ENCODE results near the gene RFX1.
"Not testable (repeated sequence)": the region's sequence is repeated elsewhere in the genome, so short reads cannot be mapped to it uniquely, and the experiment has no call there.

Gene RFX1

GRCh38 chr19:14006085-14006765, at the start of gene RFX1:
Gene RFX1, minus strand, starts transcription at chr19:14006320. Its CDS starts 12,477 bp downstream, at chr19:13993843.
- DNase-seq (ENCODE audit: low read depth in 3 of 3, low spot score in 1 of 3) = peak; percentile 99 to 100 (median 99)

GRCh38 chr19:14055396-14055795, 49.3 kb upstream of the RFX1 start:
- no peak for DNase-seq (ENCODE audit: low read depth in 3 of 3, low spot score in 1 of 3)

- no peak for DNase-seq (ENCODE audit: low read depth in 3 of 3, low spot score in 1 of 3)
These were observed 48.6 kb upstream of the RFX1 start for GRCh38 chr19:14054721-14055120.

GRCh38 chr19:14054099-14054498, 48.0 kb upstream of the RFX1 start:
- no peak for DNase-seq (ENCODE audit: low read depth in 3 of 3, low spot score in 1 of 3)

- DNase-seq (ENCODE audit: low read depth in 3 of 3, low spot score in 1 of 3) = no peak
These were observed 47.4 kb upstream of the RFX1 start for GRCh38 chr19:14053500-14053899.

GRCh38 chr19:14053032-14053431, 46.9 kb upstream of the RFX1 start:
- DNase-seq (ENCODE audit: low read depth in 3 of 3, low spot score in 1 of 3) = no peak

- no peak for DNase-seq (ENCODE audit: low read depth in 3 of 3, low spot score in 1 of 3)
These were observed 46.4 kb upstream of the RFX1 start for GRCh38 chr19:14052470-14052869.

- DNase-seq (ENCODE audit: low read depth in 3 of 3, low spot score in 1 of 3) = no peak
These were observed 45.9 kb upstream of the RFX1 start for GRCh38 chr19:14051980-14052379.

- DNase-seq (ENCODE audit: low read depth in 3 of 3, low spot score in 1 of 3) = not testable (repeated sequence)
These were observed 44.8 kb upstream of the RFX1 start for GRCh38 chr19:14050961-14051360.

GRCh38 chr19:14050512-14050911, 44.4 kb upstream of the RFX1 start:
- DNase-seq (ENCODE audit: low read depth in 3 of 3, low spot score in 1 of 3) = no peak

GRCh38 chr19:14048443-14049153, 42.5 kb upstream of the RFX1 start:
- DNase-seq (ENCODE audit: low read depth in 3 of 3, low spot score in 1 of 3) = peak; percentile 31 to 79 (median 61)

GRCh38 chr19:14047866-14048265, 41.7 kb upstream of the RFX1 start:
- DNase-seq (ENCODE audit: low read depth in 3 of 3, low spot score in 1 of 3) = not testable (repeated sequence)

- peak in 1 of 3 donors; percentile 7 for DNase-seq (ENCODE audit: low read depth in 3 of 3, low spot score in 1 of 3)
These were observed 36.8 kb upstream of the RFX1 start for GRCh38 chr19:14042659-14043608.

- no peak for DNase-seq (ENCODE audit: low read depth in 3 of 3, low spot score in 1 of 3)
These were observed 33.1 kb upstream of the RFX1 start for GRCh38 chr19:14039181-14039580.

- DNase-seq (ENCODE audit: low read depth in 3 of 3, low spot score in 1 of 3) = no peak
These were observed 29.6 kb upstream of the RFX1 start for GRCh38 chr19:14035706-14036105.

GRCh38 chr19:14035159-14035558, 29.0 kb upstream of the RFX1 start:
- DNase-seq (ENCODE audit: low read depth in 3 of 3, low spot score in 1 of 3) = not testable (repeated sequence)

- no peak for DNase-seq (ENCODE audit: low read depth in 3 of 3, low spot score in 1 of 3)
These were observed 27.8 kb upstream of the RFX1 start for GRCh38 chr19:14033946-14034345.

- DNase-seq (ENCODE audit: low read depth in 3 of 3, low spot score in 1 of 3) = peak; percentile 64 to 74 (median 66)
These were observed 25.8 kb upstream of the RFX1 start, which contains the start of gene IL27RA for GRCh38 chr19:14031719-14032480. Gene IL27RA, plus strand, starts transcription at chr19:14031762. Its CDS starts 111 bp downstream, at chr19:14031873.

- peak in 2 of 3 donors; percentile 67 to 80 for DNase-seq (ENCODE audit: low read depth in 3 of 3, low spot score in 1 of 3)
These were observed 25.0 kb upstream of the RFX1 start for GRCh38 chr19:14030997-14031718.

GRCh38 chr19:14028901-14029300, 22.8 kb upstream of the RFX1 start:
- DNase-seq (ENCODE audit: low read depth in 3 of 3, low spot score in 1 of 3) = no peak

Data from stimulated activated CD4-positive, alpha-beta T cell treated with anti-CD3 and anti-CD28 coated beads, TNF-alpha, amount 100 ng/mL, for 1 hour (primary cell).